Smooth muscle cell of the umbilical artery (primary cell): ENCODE data around the gene HFE. TPM values are rescaled to one million over a fixed set of nuclear protein-coding genes. Genes with fewer than 3 reads are reported as not detected.

Experiments used
- total RNA-seq: library from RNA; depleted of rRNA; stranded (reverse); fragments of >200 nt; gene quantifications from 2 replicates; pipeline ENCODE4 v1.2.3, GENCODE V29; 2014

HFE gene
- total RNA-seq, result 16.3 and 24.6 TPM in 2 replicates

GRCh38 chr6:26087284-26088115, at the start of gene HFE:
TSS of gene HFE (plus strand) at chr6:26087429. CDS start at chr6:26087441, 12 bp downstream.

Other genes with a start within 250 kb of the HFE start
- gene SLC17A3, start 213.2 kb upstream of the HFE start, total RNA-seq, result not detected in 2 replicates
- not detected in 2 replicates for gene SLC17A2, start 156.7 kb upstream of the HFE start, total RNA-seq
- 9.1 and 11.6 TPM in 2 replicates for gene TRIM38, start 124.6 kb upstream of the HFE start, total RNA-seq